ENCODE data around the gene MYZAP.
"Not testable (repeated sequence)": the region's sequence is repeated elsewhere in the genome, so short reads cannot be mapped to it uniquely, and the experiment has no call there.

Gene MYZAP

GRCh38 chr15:57595011-57595866 is 3.5 kb downstream of the MYZAP start:
- no peak for DNase-seq

DNA sequence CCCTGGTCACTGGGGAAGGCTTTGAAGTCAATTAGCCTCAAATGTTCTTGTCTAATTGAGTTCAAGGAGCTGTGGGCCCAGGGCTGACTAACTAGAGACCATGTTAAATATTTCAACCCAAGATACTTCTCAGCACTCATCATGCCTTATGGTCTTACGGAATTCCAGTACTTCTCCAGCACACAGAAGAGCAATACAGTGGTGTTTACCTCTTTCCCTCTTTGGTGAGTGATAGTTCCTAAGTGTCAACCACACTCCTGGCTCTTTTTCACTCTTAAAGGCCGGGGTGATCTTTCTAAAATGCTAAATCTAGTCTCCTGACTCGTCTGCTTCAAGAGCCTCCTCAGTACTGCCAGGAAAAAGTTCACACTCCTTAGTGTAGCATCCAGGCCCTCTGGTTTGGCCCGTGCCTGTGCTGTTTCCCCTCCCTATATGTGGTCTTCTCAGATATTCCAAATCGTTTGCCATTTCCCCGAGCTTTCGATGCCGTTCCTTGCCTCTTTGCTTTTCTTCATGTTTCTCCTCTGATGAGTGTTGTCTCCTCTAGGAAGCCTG is 4.7 kb downstream of the MYZAP start:
- DNase-seq = no peak

DNA sequence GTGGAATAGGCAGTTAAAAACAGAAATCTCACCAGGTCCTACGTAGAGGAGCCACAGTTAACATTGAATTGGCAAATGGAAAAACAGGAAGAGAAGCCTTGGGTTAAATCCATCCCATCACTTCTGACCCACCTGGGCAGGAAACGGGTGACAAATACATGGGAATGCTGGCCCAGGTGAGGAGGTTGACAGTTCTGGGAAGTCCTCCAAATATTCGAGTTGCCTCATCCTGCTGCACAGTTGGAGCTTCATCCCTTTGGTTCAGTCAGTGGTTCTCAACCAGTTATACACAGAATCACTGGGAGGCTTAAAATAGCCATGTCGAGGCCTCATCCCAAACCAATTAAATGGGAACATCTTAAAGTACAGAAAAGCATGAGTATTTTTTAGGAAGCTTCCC is 5.3 kb downstream of the MYZAP start:
- no peak for DNase-seq

DNA sequence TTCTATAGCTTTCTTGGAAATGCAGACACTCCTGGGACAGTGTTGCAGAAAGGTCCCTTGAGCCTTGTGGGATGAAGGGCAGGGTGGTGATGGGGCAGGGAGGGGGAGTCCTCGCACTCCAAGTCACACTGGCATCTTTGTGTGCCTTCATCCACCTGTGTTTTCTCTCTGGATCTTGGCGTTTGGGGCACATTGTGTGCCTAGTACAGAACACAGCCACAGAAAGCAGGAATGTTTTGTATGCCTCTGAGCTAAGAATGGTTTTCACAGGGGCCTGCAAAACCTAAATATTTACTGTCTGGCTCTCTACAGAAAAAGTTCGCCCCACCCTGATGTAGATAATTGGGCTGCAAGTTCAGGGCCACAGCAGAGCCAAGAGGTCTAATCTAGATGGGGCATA is 5.7 kb downstream of the MYZAP start:
- DNase-seq = no peak

- no peak for DNase-seq
Measured at GRCh38 chr15:57598346-57598745, 6.6 kb downstream of the MYZAP start.

GRCh38 chr15:57599296-57599810 is 7.6 kb downstream of the MYZAP start:
- DNase-seq = no peak

DNA sequence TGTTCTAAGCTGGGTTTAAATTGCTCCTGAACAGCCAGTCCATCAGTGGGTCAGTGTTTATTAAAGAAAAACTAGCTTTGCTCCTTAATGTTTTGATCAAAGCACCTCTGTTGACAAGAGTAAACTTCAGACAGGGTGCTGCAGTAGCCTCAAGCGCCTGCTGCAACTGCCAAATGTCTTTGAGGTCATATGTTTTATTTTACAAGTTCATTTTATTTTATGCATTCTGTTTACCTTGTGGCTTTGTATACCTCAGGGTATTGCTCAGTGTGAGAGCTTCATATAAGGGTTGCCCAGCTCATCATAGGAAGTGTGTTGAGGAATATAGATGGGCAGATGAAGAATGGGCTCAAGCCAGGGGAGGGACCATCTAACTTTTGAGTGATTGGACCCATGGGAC is 8.5 kb downstream of the MYZAP start:
- no peak for DNase-seq

DNA sequence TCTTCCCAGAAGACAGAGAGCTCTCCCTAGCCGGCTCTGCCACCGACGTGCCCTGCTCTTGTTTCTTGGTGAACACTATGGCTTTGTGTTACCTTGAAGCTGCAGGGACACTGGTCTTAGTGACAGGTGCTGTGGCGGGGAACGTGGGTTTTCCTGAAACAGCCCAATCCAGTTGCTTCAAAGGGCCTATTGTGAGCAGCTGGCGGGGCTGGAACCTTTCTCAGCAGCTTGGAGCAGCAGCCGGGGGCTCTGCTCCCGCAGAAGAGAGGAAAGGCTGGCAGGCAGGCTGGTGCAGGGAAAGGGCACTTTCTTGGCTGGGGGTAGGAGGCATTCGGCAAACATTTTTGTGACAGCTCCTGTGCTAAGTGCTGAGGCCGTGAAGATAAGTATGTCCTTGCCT is 12.8 kb downstream of the MYZAP start:
- no peak for DNase-seq

DNA sequence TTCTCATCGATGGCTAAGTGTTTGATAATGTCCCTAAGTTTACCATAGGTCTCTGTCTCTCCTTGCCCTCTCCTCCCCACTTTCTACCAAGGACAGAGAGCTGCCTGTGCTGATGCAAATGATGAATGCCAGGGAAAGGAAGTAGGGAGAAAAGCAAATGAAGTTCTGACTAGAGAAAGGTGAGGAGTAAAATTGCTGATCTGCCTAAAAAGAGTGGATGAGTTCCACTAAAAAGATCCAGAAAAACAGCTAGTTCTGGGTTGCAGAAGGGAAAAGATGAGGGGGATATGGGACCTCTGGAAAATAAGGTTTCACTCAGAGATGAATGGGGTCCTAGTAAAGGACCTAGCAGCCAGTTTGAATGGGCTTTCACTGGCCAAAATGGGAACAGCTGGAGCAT is 13.8 kb downstream of the MYZAP start:
- no peak for DNase-seq

DNA sequence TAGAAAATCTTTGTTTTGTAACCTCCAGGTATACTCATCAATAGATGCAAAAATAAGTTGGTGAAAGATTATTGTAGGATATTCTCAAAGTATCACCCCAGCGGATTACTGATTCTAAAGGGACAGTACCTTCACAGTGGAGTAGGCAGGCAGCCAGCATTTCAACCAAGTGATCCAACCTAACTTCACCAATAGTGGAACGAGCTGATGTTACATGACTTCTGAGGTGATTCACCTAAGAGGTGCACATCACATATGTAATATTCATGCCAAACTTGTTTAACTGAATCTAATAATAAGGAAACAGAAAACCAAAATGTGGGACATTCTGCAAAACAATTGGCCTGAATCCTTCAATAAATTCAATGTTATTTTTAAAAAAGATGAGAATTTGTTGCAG is 14.3 kb downstream of the MYZAP start:
- no peak for DNase-seq

- DNase-seq = no peak
Measured at GRCh38 chr15:57606816-57607215, 15.1 kb downstream of the MYZAP start.

GRCh38 chr15:57607570-57608000 is 15.9 kb downstream of the MYZAP start:
- DNase-seq = peak; percentile 58 to 73 (median 61)

GRCh38 chr15:57609805-57610529 is 18.3 kb downstream of the MYZAP start:
- DNase-seq = peak; percentile 42 to 62 (median 58)

DNA sequence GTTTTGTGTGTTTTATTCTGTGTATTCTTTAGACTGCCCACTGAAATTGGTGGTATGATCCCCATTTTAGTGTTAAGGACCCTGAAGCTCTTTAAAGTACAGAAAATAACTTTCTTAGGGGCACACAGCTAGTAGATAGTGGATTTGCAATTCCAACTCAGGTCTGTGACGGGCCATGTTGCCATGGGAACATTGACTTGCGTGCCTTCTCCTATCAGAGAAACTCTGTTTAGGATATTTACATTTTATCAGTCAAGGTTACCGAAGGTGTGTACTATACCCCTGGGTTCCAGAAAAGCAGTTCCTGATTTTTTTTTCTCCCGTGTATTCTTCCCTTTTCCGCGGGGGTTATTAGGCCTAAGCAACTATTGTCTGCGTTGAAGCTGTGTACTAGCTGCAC is 19.4 kb downstream of the MYZAP start:
- no peak for DNase-seq

DNA sequence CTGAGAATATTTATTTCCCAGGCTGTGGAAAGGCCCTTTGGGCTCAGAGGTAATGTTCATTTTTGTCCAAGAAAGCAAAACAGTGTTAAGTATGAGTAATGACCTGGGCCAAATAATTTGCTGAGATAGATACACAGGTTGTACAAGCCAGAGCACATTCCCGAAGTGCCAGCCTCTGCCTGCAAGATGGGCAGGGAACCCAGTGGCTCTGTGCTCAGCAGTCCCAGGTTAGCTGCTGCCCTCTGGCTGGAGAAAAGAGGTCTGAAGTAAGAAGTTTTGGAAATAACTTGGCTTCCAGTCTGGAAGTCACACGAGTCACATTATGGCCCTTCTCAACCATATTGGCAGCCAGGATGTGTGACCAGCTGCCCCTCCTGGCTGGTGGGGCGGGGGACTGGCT is 20.2 kb downstream of the MYZAP start:
- peak in 1 of 3 donors; percentile 10 for DNase-seq

DNA sequence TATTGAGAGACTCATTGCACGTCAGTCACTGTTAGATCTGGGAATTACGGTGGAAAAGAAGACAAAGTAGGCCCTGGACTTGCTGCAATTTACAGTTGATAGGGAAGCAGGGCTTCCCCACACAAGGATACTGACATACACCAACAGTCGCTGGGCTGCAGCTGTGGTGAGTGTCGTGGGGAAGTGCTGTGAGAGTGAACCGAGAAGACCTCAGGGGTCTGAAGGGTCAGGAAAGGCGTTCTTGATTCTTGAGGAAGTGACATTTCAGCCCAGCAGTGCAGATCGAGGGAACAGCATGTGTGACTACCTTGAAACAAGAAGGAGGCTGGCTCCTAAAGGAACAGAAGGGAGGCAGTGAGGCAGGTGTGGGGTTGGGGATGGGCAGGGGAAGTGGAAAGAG is 22.5 kb downstream of the MYZAP start:
- peak; percentile 15 to 37 (median 25) for DNase-seq

DNA sequence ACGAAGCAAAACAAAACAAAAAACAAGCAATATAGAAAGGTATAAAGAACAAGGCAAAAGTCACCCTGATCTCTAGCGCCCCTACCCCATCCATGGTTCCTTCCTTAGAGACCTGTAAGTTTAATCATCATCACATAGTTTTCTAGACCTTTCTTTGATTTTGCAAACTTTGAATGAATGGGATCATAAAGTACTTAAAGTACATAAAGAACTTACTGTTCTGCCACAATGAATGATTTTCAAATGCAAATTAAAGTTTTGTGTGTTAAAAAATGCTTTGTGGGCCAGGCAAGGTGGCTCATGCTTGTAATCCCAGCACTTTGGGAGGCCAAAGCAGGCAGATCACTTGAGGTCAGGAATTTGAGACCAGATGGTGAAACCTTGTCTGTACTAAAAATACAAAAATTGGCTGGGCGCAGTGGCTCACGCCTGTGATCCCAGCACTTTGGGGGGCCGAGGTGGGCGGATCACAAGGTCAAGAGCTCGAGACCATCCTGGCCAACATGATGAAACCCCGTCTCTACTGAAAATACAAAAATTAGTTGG is 24.3 kb downstream of the MYZAP start:
- DNase-seq = not testable (repeated sequence)

GRCh38 chr15:57618325-57618724 is 26.6 kb downstream of the MYZAP start:
- DNase-seq = no peak

GRCh38 chr15:57619746-57620145 is 28.0 kb downstream of the MYZAP start:
- no peak for DNase-seq

DNA sequence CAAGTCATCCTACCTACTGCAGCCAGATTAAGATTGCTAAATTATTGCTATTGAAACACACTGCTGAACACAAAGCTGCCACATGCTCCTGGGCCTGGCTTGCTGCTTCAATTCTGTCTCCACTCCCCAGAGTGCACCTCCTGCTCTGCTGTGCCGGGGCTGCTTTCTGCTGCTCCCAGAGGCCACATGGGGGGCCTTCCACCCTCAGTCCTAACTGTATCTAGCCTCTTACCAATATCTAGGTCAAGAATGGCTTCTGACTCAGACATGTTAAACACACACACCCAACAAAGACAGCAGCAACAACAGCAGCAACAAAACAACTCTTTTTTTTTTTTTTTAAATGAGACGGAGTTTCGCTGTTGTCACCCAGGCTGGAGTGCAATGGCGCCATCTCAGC is 33.0 kb downstream of the MYZAP start:
- DNase-seq = no peak

GRCh38 chr15:57625703-57626448 is 34.2 kb downstream of the MYZAP start:
- DNase-seq = no peak

- DNase-seq = no peak
Measured at GRCh38 chr15:57626713-57627440, 35.2 kb downstream of the MYZAP start.

Measured in suppressor macrophage treated with lipopolysaccharide for 1 hour (primary cell).